Stimulated activated CD8-positive, alpha-beta memory T cell treated with anti-CD3 and anti-CD28 coated beads, Interleukin-4, amount 100 ng/mL, for 24 hours (primary cell): ENCODE results near the gene ARG2.
"Not testable (repeated sequence)": the region's sequence is repeated elsewhere in the genome, so short reads cannot be mapped to it uniquely, and the experiment has no call there.

Experiments used
- DNase-seq: peaks from one replicate; pipeline ENCODE4 v3.0.0-alpha.2; 2020; ENCODE audit warnings: low read depth

Gene ARG2

GRCh38 chr14:67586369-67586768 lies 33.4 kb upstream of the ARG2 start:
- no peak for DNase-seq

GRCh38 chr14:67589204-67589770 lies 30.4 kb upstream of the ARG2 start:
- no peak for DNase-seq

GRCh38 chr14:67593650-67594049 lies 26.1 kb upstream of the ARG2 start:
- DNase-seq: not testable (repeated sequence)

GRCh38 chr14:67595392-67595791 lies 24.3 kb upstream of the ARG2 start:
- no peak for DNase-seq

- DNase-seq: peak; percentile 93
Observed at GRCh38 chr14:67599698-67600561, 19.8 kb upstream of the ARG2 start, which contains the start of gene PIGH. Gene PIGH, minus strand, starts transcription at chr14:67600268. Its CDS starts 65 bp downstream, at chr14:67600203.

- not testable (repeated sequence) for DNase-seq
Observed at GRCh38 chr14:67600562-67600974, 19.2 kb upstream of the ARG2 start.

- DNase-seq: no peak
Observed at GRCh38 chr14:67602076-67602475, 17.6 kb upstream of the ARG2 start.

GRCh38 chr14:67602995-67603545 lies 16.6 kb upstream of the ARG2 start:
- no peak for DNase-seq

GRCh38 chr14:67607646-67608045 lies 12.1 kb upstream of the ARG2 start:
- no peak for DNase-seq

GRCh38 chr14:67609642-67610310 lies 9.9 kb upstream of the ARG2 start:
- no peak for DNase-seq

- DNase-seq: no peak
Observed at GRCh38 chr14:67610491-67610890, 9.2 kb upstream of the ARG2 start.

GRCh38 chr14:67618617-67619063 lies 1.1 kb upstream of the ARG2 start:
- DNase-seq: no peak

GRCh38 chr14:67620217-67620785 lies 581 bp downstream of the ARG2 start:
- no peak for DNase-seq

- DNase-seq: no peak
Observed at GRCh38 chr14:67622675-67623074, 3.0 kb downstream of the ARG2 start.

GRCh38 chr14:67623114-67623513 lies 3.4 kb downstream of the ARG2 start:
- no peak for DNase-seq

- DNase-seq: not testable (repeated sequence)
Observed at GRCh38 chr14:67626131-67626530, 6.4 kb downstream of the ARG2 start.

GRCh38 chr14:67627519-67627918 lies 7.8 kb downstream of the ARG2 start:
- DNase-seq: no peak

GRCh38 chr14:67630186-67630585 lies 10.5 kb downstream of the ARG2 start:
- DNase-seq: no peak

- no peak for DNase-seq
Observed at GRCh38 chr14:67630938-67631337, 11.2 kb downstream of the ARG2 start.

- DNase-seq: no peak
Observed at GRCh38 chr14:67633451-67634147, 13.9 kb downstream of the ARG2 start.

GRCh38 chr14:67636361-67636919 lies 16.7 kb downstream of the ARG2 start:
- DNase-seq: no peak
